Type B pancreatic cell (in vitro differentiated cells): ENCODE results near the gene FGF14. TPM values are rescaled to one million over a fixed set of nuclear protein-coding genes. Genes with fewer than 3 reads are reported as not detected.

Experiments used
- DNase-seq: peaks from one replicate; pipeline ENCODE4 v3.0.0; 2021; ENCODE audit warnings: mixed read lengths; ENCODE audit not compliant: unreplicated experiment; ENCODE audit errors: extremely low spot score
- H3K27ac Mint-ChIP-seq: 2 replicates; pipeline ENCODE4 v1.8.0; 2021; ENCODE audit warnings: mild to moderate bottlenecking, mixed read lengths
- H3K27me3 Mint-ChIP-seq: 2 replicates; pipeline ENCODE4 v1.8.0; 2021; ENCODE audit warnings: mixed read lengths
- H3K36me3 Mint-ChIP-seq: 2 replicates; pipeline ENCODE4 v1.8.0; 2021; ENCODE audit warnings: mixed read lengths
- H3K4me1 Mint-ChIP-seq: one replicate; pipeline ENCODE4 v1.8.0; 2021; ENCODE audit warnings: mixed read lengths; ENCODE audit not compliant: unreplicated experiment
- H3K4me3 Mint-ChIP-seq: 2 replicates; pipeline ENCODE4 v1.8.0; 2021; ENCODE audit warnings: mild to moderate bottlenecking, mixed read lengths
- H3K9me3 Mint-ChIP-seq: 2 replicates; pipeline ENCODE4 v1.8.0; 2021; ENCODE audit warnings: mixed read lengths
- total RNA-seq: library from RNA; stranded (reverse); gene quantifications from 2 replicates; pipeline ENCODE4 v1.2.1, GENCODE V29; 2021; ENCODE audit warnings: low replicate concordance
- TF ChIP-seq, protein P1 (sequence below): fragments of 200-600 bp; sonication (generic); conservative IDR thresholded peaks from 2 replicates; pipeline ENCODE4 v1.5.0; 2021; ENCODE audit warnings: antibody characterized with exemption, mild to moderate bottlenecking

Gene FGF14
- total RNA-seq, 1 donor from 2014 or later = 4.2 TPM

DNA sequence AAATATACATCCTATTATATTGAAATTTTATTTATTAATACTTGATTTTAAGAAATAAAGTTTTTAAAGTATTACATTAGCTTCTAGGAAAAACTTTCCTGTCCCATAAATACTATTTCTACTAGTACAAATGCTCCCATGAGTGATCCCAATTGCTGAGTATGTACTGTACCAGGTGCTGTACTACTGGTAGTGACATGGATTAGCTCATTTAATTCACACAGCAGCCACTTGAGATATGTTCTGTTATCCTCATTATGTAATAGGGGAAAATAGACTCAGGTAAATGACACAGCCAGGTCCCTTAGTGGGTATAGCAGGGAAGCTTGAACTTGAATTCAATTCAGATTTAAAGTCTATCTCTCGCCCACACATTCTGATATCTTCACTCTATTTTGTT lies 363.1 kb downstream of the FGF14 start:
- peaks cover 3% of the 10 kb centered on the region for H3K4me1 Mint-ChIP-seq
- H3K27me3 Mint-ChIP-seq = peaks cover 50% of the 10 kb centered on the region
- TF ChIP-seq, protein P1, sequence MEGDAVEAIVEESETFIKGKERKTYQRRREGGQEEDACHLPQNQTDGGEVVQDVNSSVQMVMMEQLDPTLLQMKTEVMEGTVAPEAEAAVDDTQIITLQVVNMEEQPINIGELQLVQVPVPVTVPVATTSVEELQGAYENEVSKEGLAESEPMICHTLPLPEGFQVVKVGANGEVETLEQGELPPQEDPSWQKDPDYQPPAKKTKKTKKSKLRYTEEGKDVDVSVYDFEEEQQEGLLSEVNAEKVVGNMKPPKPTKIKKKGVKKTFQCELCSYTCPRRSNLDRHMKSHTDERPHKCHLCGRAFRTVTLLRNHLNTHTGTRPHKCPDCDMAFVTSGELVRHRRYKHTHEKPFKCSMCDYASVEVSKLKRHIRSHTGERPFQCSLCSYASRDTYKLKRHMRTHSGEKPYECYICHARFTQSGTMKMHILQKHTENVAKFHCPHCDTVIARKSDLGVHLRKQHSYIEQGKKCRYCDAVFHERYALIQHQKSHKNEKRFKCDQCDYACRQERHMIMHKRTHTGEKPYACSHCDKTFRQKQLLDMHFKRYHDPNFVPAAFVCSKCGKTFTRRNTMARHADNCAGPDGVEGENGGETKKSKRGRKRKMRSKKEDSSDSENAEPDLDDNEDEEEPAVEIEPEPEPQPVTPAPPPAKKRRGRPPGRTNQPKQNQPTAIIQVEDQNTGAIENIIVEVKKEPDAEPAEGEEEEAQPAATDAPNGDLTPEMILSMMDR = no peak
- H3K27ac Mint-ChIP-seq = no peak overlapping the region
- no peaks in the 10 kb centered on the region for H3K36me3 Mint-ChIP-seq
- no peaks in the 10 kb centered on the region for H3K9me3 Mint-ChIP-seq
- no peak for DNase-seq
- no peak overlapping the region for H3K4me3 Mint-ChIP-seq

DNA sequence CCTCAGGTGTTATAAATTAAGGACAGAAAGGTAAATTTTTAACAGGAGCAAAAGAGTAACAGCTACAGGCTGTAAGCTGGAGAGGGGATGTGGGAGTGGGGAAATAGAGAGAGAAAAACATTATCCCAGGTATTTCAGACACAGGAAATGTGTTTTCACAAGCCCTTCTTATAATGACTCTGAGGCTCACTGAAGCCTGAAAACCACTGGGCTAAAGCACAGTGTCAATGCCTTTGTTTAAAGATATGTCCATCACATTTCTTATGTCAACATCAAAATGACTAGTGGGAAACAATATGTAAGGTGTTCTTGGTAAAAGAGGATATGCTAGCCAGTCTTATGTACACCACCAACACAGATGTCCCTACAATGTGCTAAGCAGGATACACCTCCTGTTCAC lies 365.9 kb downstream of the FGF14 start:
- no peak for DNase-seq
- H3K4me1 Mint-ChIP-seq = peaks cover 4% of the 10 kb centered on the region
- H3K27me3 Mint-ChIP-seq = peaks cover 41% of the 10 kb centered on the region
- no peaks in the 10 kb centered on the region for H3K36me3 Mint-ChIP-seq
- H3K27ac Mint-ChIP-seq = no peak overlapping the region
- no peaks in the 10 kb centered on the region for H3K9me3 Mint-ChIP-seq
- H3K4me3 Mint-ChIP-seq = no peak overlapping the region
- TF ChIP-seq, protein P1 = no peak

DNA sequence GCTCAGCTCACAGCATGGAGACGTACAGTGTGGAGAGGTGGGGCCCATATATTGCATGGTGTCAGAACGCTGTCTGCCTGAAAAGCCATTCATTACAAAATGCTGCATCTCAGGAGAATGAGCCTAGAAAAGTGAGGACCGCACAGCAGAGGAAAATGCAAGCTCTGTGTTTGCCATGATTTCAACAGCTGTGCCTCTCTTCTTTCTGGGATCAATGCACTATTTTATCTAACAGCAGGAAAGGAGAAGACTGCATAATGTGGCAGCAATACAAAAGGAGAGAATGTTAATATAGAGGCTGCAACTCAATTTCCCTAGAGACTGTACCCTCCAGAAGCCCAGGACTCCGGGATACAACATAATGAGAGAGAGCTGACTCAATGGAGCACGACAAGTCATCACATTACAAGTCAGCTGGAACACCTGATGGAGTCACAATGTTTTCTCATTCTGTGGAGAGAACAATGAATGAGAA lies 368.0 kb downstream of the FGF14 start:
- Mint-ChIP-seq H3K27ac (no peak overlapping the region), H3K36me3 (no peaks in the 10 kb centered on the region), H3K4me3 (no peak overlapping the region), H3K9me3 (no peaks in the 10 kb centered on the region), H3K4me1 (peaks cover 4% of the 10 kb centered on the region), H3K27me3 (peaks cover 40% of the 10 kb centered on the region)
- TF ChIP-seq, protein P1 = no peak
- no peak for DNase-seq

DNA sequence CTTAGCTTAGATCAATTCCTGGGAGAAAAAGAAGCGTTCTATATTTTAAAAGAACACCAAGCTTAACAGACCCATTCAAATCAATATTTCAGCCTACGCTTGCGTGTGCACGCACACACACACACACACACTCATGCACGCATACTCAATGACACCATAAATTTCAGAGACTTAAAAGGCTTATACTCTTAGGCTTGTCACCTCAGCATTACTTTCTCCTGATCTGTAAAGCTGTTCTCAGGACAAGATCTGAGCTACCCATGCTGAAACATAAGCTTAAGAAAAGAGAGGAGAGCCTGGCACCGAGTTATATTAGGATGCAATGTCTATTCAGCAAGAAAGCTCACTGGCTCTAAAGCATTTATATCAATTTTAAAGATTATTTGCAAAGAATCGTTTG lies 368.5 kb downstream of the FGF14 start:
- peaks cover 4% of the 10 kb centered on the region for H3K4me1 Mint-ChIP-seq
- H3K4me3 Mint-ChIP-seq = no peak overlapping the region

DNA sequence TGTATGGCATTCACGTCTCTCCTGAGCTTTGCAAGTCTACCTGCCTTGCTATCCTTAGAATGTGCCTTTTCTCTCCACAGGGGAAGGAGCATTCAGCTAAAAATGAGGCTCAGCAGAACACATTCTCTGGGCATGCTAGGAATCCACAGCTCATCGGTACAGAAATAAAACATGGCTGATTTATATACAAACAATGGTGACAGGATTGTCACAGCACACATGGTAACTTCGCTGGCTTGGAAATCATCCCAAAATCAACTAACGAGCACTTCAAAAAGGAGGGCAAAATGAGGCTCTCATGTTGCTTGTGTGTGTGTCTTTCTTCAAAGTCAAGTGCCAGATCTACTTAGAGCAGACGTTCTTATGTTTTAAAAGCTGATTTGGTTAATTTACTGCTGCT lies 373.0 kb downstream of the FGF14 start:
- Mint-ChIP-seq H3K36me3 (no peaks in the 10 kb centered on the region), H3K4me1 (peaks cover 2% of the 10 kb centered on the region), H3K9me3 (no peaks in the 10 kb centered on the region), H3K4me3 (no peak overlapping the region), H3K27me3 (peaks cover 15% of the 10 kb centered on the region), H3K27ac (no peak overlapping the region)
- TF ChIP-seq, protein P1 = no peak
- DNase-seq = no peak

More for the DNA sequence above, 368.5 kb downstream of the FGF14 start:
- Mint-ChIP-seq H3K9me3 (no peaks in the 10 kb centered on the region), H3K27me3 (peaks cover 40% of the 10 kb centered on the region), H3K27ac (no peak overlapping the region), H3K36me3 (no peaks in the 10 kb centered on the region)
- DNase-seq = no peak
- TF ChIP-seq, protein P1 = no peak

DNA sequence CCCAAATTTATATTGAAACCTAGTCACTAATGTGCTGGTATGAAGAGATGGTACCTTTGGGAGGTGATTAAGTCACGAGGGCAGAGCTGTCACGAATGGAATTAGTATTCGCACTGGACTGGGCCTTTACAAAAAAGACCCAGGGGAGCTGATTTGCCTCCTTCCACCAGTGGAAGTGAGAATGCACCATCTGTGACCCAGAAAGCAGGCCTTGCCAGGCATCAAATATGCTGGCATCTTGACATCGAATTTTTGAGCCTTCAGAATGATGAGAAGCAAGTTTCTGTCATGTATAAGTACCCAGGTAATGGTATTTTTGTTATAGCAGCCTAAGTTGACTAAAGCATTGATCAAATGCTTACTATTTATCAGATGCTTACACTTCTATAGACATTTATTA lies 373.6 kb downstream of the FGF14 start:
- no peak for DNase-seq
- no peak overlapping the region for H3K4me3 Mint-ChIP-seq
- H3K36me3 Mint-ChIP-seq = no peaks in the 10 kb centered on the region
- no peaks in the 10 kb centered on the region for H3K4me1 Mint-ChIP-seq
- TF ChIP-seq, protein P1 = no peak
- H3K9me3 Mint-ChIP-seq = no peaks in the 10 kb centered on the region
- no peak overlapping the region for H3K27ac Mint-ChIP-seq
- peaks cover 13% of the 10 kb centered on the region for H3K27me3 Mint-ChIP-seq
